HCT116 (cell line): ENCODE measurements around the gene FOXP1. TPM values are rescaled to one million over a fixed set of nuclear protein-coding genes. Genes with fewer than 3 reads are reported as not detected.

ENCODE experiments used
- ATAC-seq: fragments of 200-7000 bp; cut with Tn5 transposase; 2 replicates; pipeline ENCODE4 v1.9.1; 2020; ENCODE audit warnings: mild to moderate bottlenecking, moderate library complexity
- BruUV-seq: library from RNA; stranded (reverse); fragments of 400-500 nt; replicated peaks from 2 replicates; lab custom pipeline; 2021; lab: Mats Ljungman, UMichigan
- CTCF ChIA-PET: fragments of 300-600 bp; sonication (Branson Sonifier 250); formaldehyde crosslinking; loops from one replicate; lab custom pipeline; 2021; ENCODE audit warnings: antibody characterized with exemption; lab: Charles Lee
- POLR2A ChIA-PET: fragments of 300-600, 350-600 bp; sonication (Branson Sonifier 250); formaldehyde crosslinking; loops from one replicate; lab custom pipeline; 2021; ENCODE audit warnings: antibody characterized with exemption; lab: Charles Lee
- RAD21 ChIA-PET, 2 experiments: fragments of 300-600 bp; sonication (Branson Sonifier 250); formaldehyde crosslinking; loops; one replicate each; lab custom pipeline; 2023; ENCODE audit warnings: low total read pairs in 2 of 2; ENCODE audit not compliant: uncharacterized antibody in 2 of 2, unreplicated experiment in 2 of 2, low non-redundant PET in 1 of 2; lab: Charles Lee
- DNase-seq: peaks from one replicate; pipeline ENCODE4 v3.0.0-alpha.2; 2010; ENCODE audit warnings: low read depth, low spot score
- H2AFZ ChIP-seq: fragments of 200-600 bp; shearing (Covaris generic), sonication (generic); 2 replicates; pipeline ENCODE4 v1.6.1; 2017; ENCODE audit warnings: low read depth, mixed run types, mixed read lengths, antibody characterized with exemption, low read length; ENCODE audit not compliant: poor library complexity, severe bottlenecking
- H3K27ac ChIP-seq: 2 replicates; pipeline ENCODE4 v1.5.1; 2012; ENCODE audit warnings: low read depth, low read length
- H3K27me3 ChIP-seq: fragments of 200-600 bp; sonication (generic); 2 replicates; pipeline ENCODE4 v1.6.1; 2016; ENCODE audit warnings: mixed run types, low read length, mixed read lengths; ENCODE audit not compliant: insufficient read depth
- H3K36me3 ChIP-seq, 2 experiments: fragments of 200-500 bp in 1 of 2; fragments of 200-600 bp in 1 of 2; sonication (Bioruptor generic) in 1 of 2; sonication (generic) in 1 of 2; 2 replicates each; pipeline versions ENCODE4 v1.5.1 to v1.6.1; 2014 to 2016; ENCODE audit warnings: low read length in 2 of 2, inconsistent platforms in 1 of 2, mixed read lengths in 1 of 2, mixed run types in 1 of 2; ENCODE audit not compliant: insufficient read depth in 2 of 2, control insufficient read depth in 1 of 2
- H3K4me1 ChIP-seq, 2 experiments: fragments of 200-600 bp in 1 of 2; sonication (generic) in 1 of 2; 2 replicates each; pipeline versions ENCODE4 v1.5.1 to v1.6.1; 2012 to 2017; ENCODE audit warnings: low read length in 2 of 2, inconsistent platforms in 1 of 2, mild to moderate bottlenecking in 1 of 2, mixed read lengths in 1 of 2, mixed run types in 1 of 2, moderate library complexity in 1 of 2; ENCODE audit not compliant: insufficient read depth in 2 of 2, control insufficient read depth in 1 of 2
- H3K4me2 ChIP-seq: fragments of 200-600 bp; sonication (generic); 2 replicates; pipeline ENCODE4 v1.6.1; 2017; ENCODE audit warnings: mixed run types, low read length, mixed read lengths
- H3K4me3 ChIP-seq, 2 experiments: fragments of 200-600 bp in 1 of 2; sonication (generic) in 1 of 2; replicated peaks in 1 of 2; 2 replicates each; pipeline ENCODE4 v1.5.1; 2011 to 2016; ENCODE audit warnings: low read length in 2 of 2, control low read depth in 1 of 2, low read depth in 1 of 2, mild to moderate bottlenecking in 1 of 2, mixed read lengths in 1 of 2, mixed run types in 1 of 2
- H3K79me2 ChIP-seq: fragments of 200-600 bp; sonication (generic); 2 replicates; pipeline ENCODE4 v1.6.1; 2017; ENCODE audit warnings: mild to moderate bottlenecking, mixed run types, low read length, moderate library complexity, mixed read lengths; ENCODE audit not compliant: insufficient read depth
- H3K9ac ChIP-seq: fragments of 200-600 bp; sonication (generic); 2 replicates; pipeline ENCODE4 v1.6.1; 2016; ENCODE audit warnings: low read length, mixed read lengths
- H3K9me2 ChIP-seq: fragments of 200-600 bp; sonication (generic), shearing (Covaris generic); 2 replicates; pipeline ENCODE4 v1.6.1; 2017; ENCODE audit warnings: mixed run types, mild to moderate bottlenecking, moderate library complexity; ENCODE audit not compliant: insufficient read depth
- H3K9me3 ChIP-seq, 2 experiments: fragments of 200-500 bp in 1 of 2; fragments of 200-600 bp in 1 of 2; sonication (Bioruptor generic) in 1 of 2; sonication (generic) in 1 of 2; 2 replicates each; pipeline ENCODE4 v1.6.1; 2014 to 2017; ENCODE audit warnings: low read length in 2 of 2, mixed read lengths in 2 of 2, inconsistent platforms in 1 of 2, low read depth in 1 of 2, mild to moderate bottlenecking in 1 of 2, mixed run types in 1 of 2, moderate library complexity in 1 of 2; ENCODE audit not compliant: control insufficient read depth in 1 of 2, insufficient read depth in 1 of 2
- H4K20me1 ChIP-seq: fragments of 200-600 bp; sonication (generic), shearing (Covaris generic); 2 replicates; pipeline ENCODE4 v1.6.1; 2017; ENCODE audit warnings: mixed run types, mild to moderate bottlenecking, moderate library complexity; ENCODE audit not compliant: insufficient read depth
- ATF3 ChIP-seq: IDR thresholded peaks from 2 replicates; pipeline ENCODE4 v1.6.1; 2012
- EGR1 ChIP-seq: IDR thresholded peaks from 2 replicates; pipeline ENCODE4 v1.6.1; 2012; ENCODE audit warnings: low read depth
- ELF1 ChIP-seq: IDR thresholded peaks from 2 replicates; pipeline ENCODE4 v1.6.1; 2012; ENCODE audit warnings: low read depth, borderline replicate concordance
- EZH2phosphoT487 ChIP-seq: fragments of 200-600 bp; IDR thresholded peaks from 2 replicates; pipeline ENCODE4 v1.6.1; 2018; ENCODE audit warnings: antibody characterized with exemption, borderline replicate concordance
- FOSL1 ChIP-seq: IDR thresholded peaks from 2 replicates; pipeline ENCODE4 v1.6.1; 2012; ENCODE audit warnings: low read depth
- JUND ChIP-seq: IDR thresholded peaks from 2 replicates; pipeline ENCODE4 v1.6.1; 2012
- MAX ChIP-seq: IDR thresholded peaks from 2 replicates; pipeline ENCODE4 v1.6.1; 2012
- POLR2AphosphoS5 ChIP-seq: IDR thresholded peaks from 2 replicates; pipeline ENCODE4 v1.6.1; 2011; ENCODE audit warnings: mild to moderate bottlenecking, low read depth, low read length, moderate library complexity
- RAD21 ChIP-seq: IDR thresholded peaks from 2 replicates; pipeline ENCODE4 v1.6.1; 2012; ENCODE audit warnings: low read depth, mild to moderate bottlenecking
- SP1 ChIP-seq: IDR thresholded peaks from 2 replicates; pipeline ENCODE4 v1.6.1; 2012; ENCODE audit warnings: low read depth
- ZBTB33 ChIP-seq: IDR thresholded peaks from 2 replicates; pipeline ENCODE4 v1.6.1; 2011; ENCODE audit warnings: mild to moderate bottlenecking, low read length, moderate library complexity; ENCODE audit not compliant: insufficient replicate concordance; ENCODE audit errors: extremely low read depth
- intact Hi-C: fragments of 100-400 bp; cut with micrococcal nuclease; formaldehyde crosslinking; loops from 2 replicates; pipeline ENCODE4 v1.10.0; 2022
- total RNA-seq: library from RNA; stranded (reverse); gene quantifications from one replicate; pipeline ENCODE4 v1.2.1, GENCODE V29; 2021; ENCODE audit not compliant: unreplicated experiment

Gene FOXP1
- total RNA-seq, 1 experiment from 2014 or later: 11.4 TPM

- RAD21 ChIA-PET: no interaction called here
- Histone ChIP-seq H3K4me2 (no peak overlapping the region), H3K9me2 (no peaks in the 10 kb centered on the region), H3K27ac (no peak overlapping the region), H3K36me3 (no peaks in the 10 kb centered on the region), H3K4me1 (no peaks in the 10 kb centered on the region), H2AFZ (no peak overlapping the region)
- DNase-seq: no peak
- intact Hi-C loops: no loop called here
- TF ChIP-seq EGR1: no peak
- no peak for TF ChIP-seq RAD21
- TF ChIP-seq ATF3: no peak
- no peak for TF ChIP-seq EZH2phosphoT487
- no peak for TF ChIP-seq ZBTB33
- TF ChIP-seq SP1: no peak
- TF ChIP-seq FOSL1: no peak
- TF ChIP-seq POLR2AphosphoS5: no peak
- TF ChIP-seq JUND: no peak
- TF ChIP-seq, all 23 proteins: peak for 0
- H3K4me3 ChIP-seq: no peak overlapping the region
- no peaks in the 10 kb centered on the region for H4K20me1 ChIP-seq
- no TSS peak for BruUV-seq
- no peaks in the 10 kb centered on the region for H3K79me2 ChIP-seq
- H3K9ac ChIP-seq: no peak overlapping the region
- CTCF ChIA-PET: no interaction called here
- H3K27me3 ChIP-seq: no peaks in the 10 kb centered on the region
- POLR2A ChIA-PET: no interaction called here
- no peaks in the 10 kb centered on the region for H3K9me3 ChIP-seq
- no peak for ATAC-seq
These were observed 369.5 kb downstream of the FOXP1 start for GRCh38 chr3:71214016-71214415.

- TF ChIP-seq ELF1 (no peak), MAX (no peak)
- TF ChIP-seq, all 23 proteins: peak for 0
- POLR2A ChIA-PET: no interaction called here
- CTCF ChIA-PET: no interaction called here
- Histone ChIP-seq H3K4me1 (no peaks in the 10 kb centered on the region), H3K27me3 (no peaks in the 10 kb centered on the region), H3K9me2 (no peaks in the 10 kb centered on the region), H3K9ac (no peak overlapping the region), H3K79me2 (no peaks in the 10 kb centered on the region), H3K9me3 (no peaks in the 10 kb centered on the region), H3K27ac (no peak overlapping the region), H4K20me1 (no peaks in the 10 kb centered on the region), H2AFZ (no peak overlapping the region), H3K36me3 (no peaks in the 10 kb centered on the region), H3K4me3 (no peak overlapping the region), H3K4me2 (no peak overlapping the region)
- no TSS peak for BruUV-seq
- intact Hi-C loops: no loop called here
- no peak for DNase-seq
- no peak for ATAC-seq
- RAD21 ChIA-PET: no interaction called here
These were observed 372.4 kb downstream of the FOXP1 start for GRCh38 chr3:71211083-71211482.
